Fibroblast of pulmonary artery (primary cell): ENCODE data around the gene TMEM86A.
"Not testable (repeated sequence)": the region's sequence is repeated elsewhere in the genome, so short reads cannot be mapped to it uniquely, and the experiment has no call there.

Experiments
- DNase-seq: peaks from one replicate; pipeline ENCODE4 v3.0.0-alpha.2; 2010; ENCODE audit warnings: low read depth
- H3K4me3 ChIP-seq: replicated peaks from 2 replicates; pipeline ENCODE4 v1.5.1; 2011; ENCODE audit warnings: low read depth, mild to moderate bottlenecking, control low read depth, low read length, moderate library complexity
- CTCF ChIP-seq: IDR thresholded peaks from 2 replicates; pipeline ENCODE4 v1.5.1; 2011; ENCODE audit warnings: mild to moderate bottlenecking, control low read depth, low read length, inconsistent platforms; ENCODE audit errors: missing control alignments

The TMEM86A gene, protein sequence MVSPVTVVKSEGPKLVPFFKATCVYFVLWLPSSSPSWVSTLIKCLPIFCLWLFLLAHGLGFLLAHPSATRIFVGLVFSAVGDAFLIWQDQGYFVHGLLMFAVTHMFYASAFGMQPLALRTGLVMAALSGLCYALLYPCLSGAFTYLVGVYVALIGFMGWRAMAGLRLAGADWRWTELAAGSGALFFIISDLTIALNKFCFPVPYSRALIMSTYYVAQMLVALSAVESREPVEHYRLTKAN

DNA sequence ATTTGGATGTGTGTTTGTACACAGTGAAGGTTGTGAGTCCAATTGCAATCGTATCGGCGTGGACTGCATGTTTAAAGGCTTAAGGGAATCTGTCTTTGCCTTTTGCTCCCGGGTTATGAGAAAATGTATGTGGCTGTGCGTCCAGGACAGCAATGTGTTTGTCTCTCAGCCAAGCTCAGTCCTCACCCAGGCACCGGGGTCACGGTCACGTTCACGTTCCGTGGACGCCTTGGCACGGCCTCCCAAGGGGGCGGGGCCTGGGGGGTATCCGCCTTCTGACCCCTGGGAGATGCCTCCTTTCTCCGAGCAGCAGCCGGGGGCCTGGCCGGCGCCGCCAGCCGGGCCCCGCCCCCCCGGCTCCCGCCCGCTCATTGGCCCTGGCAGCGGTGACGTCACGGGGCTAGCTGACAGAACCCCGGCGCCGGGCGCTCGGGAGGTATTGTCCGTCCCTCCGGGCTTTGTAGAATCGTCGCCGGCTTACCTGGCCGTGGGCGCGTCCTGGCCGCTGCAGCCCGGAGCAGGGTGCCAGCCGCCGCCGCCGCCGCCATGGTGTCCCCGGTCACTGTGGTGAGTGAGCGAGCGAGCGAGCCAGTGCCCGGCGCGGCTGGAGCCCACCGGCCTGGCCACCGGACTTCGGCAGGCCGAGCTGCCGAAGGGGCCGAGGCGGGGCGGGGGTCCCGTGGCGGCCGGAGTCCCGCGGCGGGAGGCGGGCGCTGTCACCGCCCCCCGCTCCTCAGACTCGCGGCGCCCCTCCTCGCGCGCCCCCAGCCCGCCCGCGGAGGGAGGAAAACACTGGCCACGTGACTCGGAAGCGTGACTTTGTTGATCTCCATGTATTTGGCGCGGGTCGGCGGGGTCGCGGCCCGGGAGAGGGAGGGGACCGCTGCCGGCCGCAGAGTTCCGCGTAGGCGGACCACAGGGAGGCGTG is at the start of gene TMEM86A:
Gene TMEM86A (plus strand): TSS at position 439 of the 928 bp plus-strand sequence. CDS start 108 bp downstream, at position 547.
- peak within 1 kb of the TSS; percentile 64 for H3K4me3 ChIP-seq
- no peak for TF ChIP-seq CTCF
- DNase-seq = peak; percentile 75

- H3K4me3 ChIP-seq = no peak overlapping the region
- no peak for TF ChIP-seq CTCF
- no peak for DNase-seq
Observed at GRCh38 chr11:18650353-18650752, 48.2 kb upstream of the TMEM86A start.

DNA sequence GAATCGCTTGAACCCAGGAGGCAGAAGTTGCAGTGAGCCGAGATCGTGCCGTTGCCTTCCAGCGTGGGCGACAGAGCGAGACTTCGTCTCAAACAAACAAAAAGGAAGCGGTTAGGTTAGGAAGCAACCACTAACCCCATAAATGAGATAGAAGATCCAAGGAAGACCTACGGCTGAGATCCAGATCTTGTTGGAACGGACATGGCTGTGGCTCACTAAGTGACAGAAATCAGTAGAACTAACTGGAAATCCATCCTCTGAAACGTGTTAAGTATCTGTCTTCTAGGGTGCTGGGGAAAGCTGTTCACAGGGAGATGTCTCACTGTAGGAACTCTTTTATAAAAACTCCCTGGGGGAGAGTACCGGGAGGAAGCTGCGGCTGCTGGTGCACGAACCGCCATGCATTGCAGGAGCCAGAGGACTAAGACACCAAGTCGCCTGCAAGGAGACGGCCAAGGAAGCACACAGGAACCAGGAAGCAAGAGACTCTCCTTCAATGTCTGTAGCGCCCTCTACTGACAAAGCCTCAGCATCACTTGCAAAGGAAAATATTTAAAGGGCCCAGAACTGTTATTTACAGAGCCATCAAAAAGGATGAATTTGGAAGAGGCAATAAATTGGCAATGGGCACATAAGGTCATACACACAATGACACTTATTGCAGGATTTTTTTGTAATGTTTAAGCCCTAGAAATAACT is 47.6 kb upstream of the TMEM86A start:
- no peak overlapping the region for H3K4me3 ChIP-seq
- peak; percentile 83 for DNase-seq
- TF ChIP-seq CTCF = peak; percentile 78

- no peak for DNase-seq
- no peak overlapping the region for H3K4me3 ChIP-seq
- TF ChIP-seq CTCF = no peak
Observed at GRCh38 chr11:18657673-18658072, 40.9 kb upstream of the TMEM86A start.

- DNase-seq = not testable (repeated sequence)
Observed at GRCh38 chr11:18665353-18665872, 33.2 kb upstream of the TMEM86A start.

DNA sequence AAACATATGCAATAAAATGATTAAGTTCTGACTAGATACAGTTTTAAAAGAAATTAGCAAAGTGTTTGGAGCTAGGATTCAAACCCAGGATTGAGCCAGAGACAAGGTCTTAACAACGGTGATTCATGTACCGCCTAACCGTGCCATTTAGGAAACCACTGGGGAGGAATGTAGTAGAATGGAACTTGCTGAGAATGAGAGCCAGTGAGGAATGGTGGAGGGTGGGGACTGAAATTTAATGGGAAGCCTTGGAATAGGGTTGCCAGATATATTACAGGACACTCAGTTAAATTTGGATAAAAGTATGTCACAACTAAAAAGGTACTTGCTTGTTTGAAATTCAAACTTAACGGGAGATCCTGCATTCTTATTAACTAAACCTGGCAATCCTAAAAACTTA is 30.4 kb upstream of the TMEM86A start:
- no peak for TF ChIP-seq CTCF
- no peak overlapping the region for H3K4me3 ChIP-seq
- no peak for DNase-seq

More at GRCh38 chr11:18665353-18665872, 33.2 kb upstream of the TMEM86A start:
- not testable (repeated sequence) for H3K4me3 ChIP-seq

DNA sequence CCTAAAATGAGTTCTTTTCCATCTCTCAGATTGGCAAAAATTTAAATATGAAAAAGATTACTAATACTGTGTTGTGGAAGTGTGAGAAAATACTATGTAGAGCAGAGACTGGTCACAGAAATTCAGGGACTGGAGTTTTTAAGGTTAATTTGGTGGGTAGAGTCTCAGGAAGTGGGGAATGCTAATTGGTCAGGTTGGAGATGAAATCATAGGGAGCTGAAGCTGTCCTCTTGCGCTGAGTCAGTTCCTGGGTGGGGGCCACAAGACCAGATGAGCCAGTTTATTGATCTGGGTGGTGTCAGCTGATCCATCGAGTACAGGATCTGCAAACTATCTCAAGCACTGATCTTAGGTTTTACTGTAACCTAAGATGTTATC is 29.4 kb upstream of the TMEM86A start:
- H3K4me3 ChIP-seq = no peak overlapping the region
- DNase-seq = no peak
- no peak for TF ChIP-seq CTCF
